Measurements from ENCODE around the gene COPZ2.

DNA sequence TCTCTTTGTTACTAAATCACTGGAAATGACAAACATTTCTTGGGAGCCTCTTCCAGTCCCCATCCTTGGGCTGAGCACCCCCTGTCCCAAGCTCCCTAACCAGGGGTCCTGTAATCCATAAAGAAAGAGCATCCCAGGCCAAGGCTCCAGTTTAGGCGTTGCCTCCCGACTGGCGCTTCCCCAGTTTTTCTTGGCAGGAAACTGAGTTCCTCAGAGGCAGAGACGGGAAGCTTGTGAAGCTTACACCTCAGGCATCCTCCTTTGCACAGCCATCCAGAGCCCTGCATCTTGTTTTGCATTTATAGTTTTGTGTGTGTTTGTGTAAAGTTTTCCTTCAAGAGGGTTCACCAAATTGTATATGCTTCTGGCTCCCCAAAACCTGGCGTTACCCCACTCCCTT is 7.1 kb downstream of the COPZ2 start:
- TF ChIP-seq ZNF274 (IDR thresholded peaks at IDR 0.05; ENCODE audit: low read depth, low read length) (no peak), YY1 (IDR thresholded peaks at IDR 0.05; ENCODE audit: insufficient read depth, insufficient read length) (no peak), SUZ12 (IDR thresholded peaks at IDR 0.05; ENCODE audit: extremely low read depth, insufficient read depth, insufficient read length) (no peak)

Measured in NT2/D1 (cell line).